CD4-positive, alpha-beta memory T cell (primary cell): Measurements from ENCODE around the gene PANK4. TPM values are rescaled to one million over a fixed set of nuclear protein-coding genes. Genes with fewer than 3 reads are reported as not detected.

ENCODE experiments used
- CTCF ChIA-PET: fragments of 350-600 bp; sonication (Branson Sonifier 250); formaldehyde crosslinking; loops from one replicate; lab custom pipeline; 2021; ENCODE audit warnings: inconsistent platforms; ENCODE audit not compliant: partially characterized antibody; lab: Charles Lee
- POLR2A ChIA-PET: fragments of 350-600 bp; sonication (Branson Sonifier 250); formaldehyde crosslinking; loops from one replicate; lab custom pipeline; 2021; ENCODE audit not compliant: partially characterized antibody; lab: Charles Lee
- DNase-seq, 5 donors: peaks; one replicate each; pipeline versions ENCODE4 v3.0.0 to v3.0.0-alpha.2; 2020 to 2022; ENCODE audit warnings: mixed read lengths in 1 of 5
- H3K27ac ChIP-seq: one replicate; pipeline ENCODE4 v1.7.0; 2013; ENCODE audit warnings: low read depth, low read length
- H3K27me3 ChIP-seq: 2 replicates; pipeline ENCODE4 v1.7.0; 2013; ENCODE audit warnings: mild to moderate bottlenecking, low read length, moderate library complexity; ENCODE audit not compliant: insufficient read depth
- H3K36me3 ChIP-seq: 2 replicates; pipeline ENCODE4 v1.7.0; 2013; ENCODE audit warnings: mild to moderate bottlenecking, low read length, moderate library complexity; ENCODE audit not compliant: insufficient read depth
- H3K4me1 ChIP-seq: 2 replicates; pipeline ENCODE4 v1.7.0; 2013; ENCODE audit warnings: mild to moderate bottlenecking, low read length, moderate library complexity; ENCODE audit not compliant: insufficient read depth
- H3K4me3 ChIP-seq, 2 donors: one replicate each; pipeline ENCODE4 v1.7.0; 2013; ENCODE audit warnings: low read length in 2 of 2, mild to moderate bottlenecking in 1 of 2
- H3K9me3 ChIP-seq, 2 donors: one replicate each; pipeline ENCODE4 v1.7.0; 2013; ENCODE audit warnings: low read length in 2 of 2, control low read depth in 1 of 2; ENCODE audit not compliant: control insufficient read depth in 1 of 2
- H3K27ac Mint-ChIP-seq, 7 donors: one replicate each; pipeline ENCODE4 v1.8.0; 2020 to 2021; ENCODE audit warnings: mixed read lengths in 7 of 7, mild to moderate bottlenecking in 6 of 7, inconsistent platforms in 3 of 7, moderate library complexity in 3 of 7
- H3K27me3 Mint-ChIP-seq, 2 donors: one replicate each; pipeline ENCODE4 v1.8.0; 2020 to 2021; ENCODE audit warnings: mixed read lengths in 2 of 2
- H3K36me3 Mint-ChIP-seq, 2 donors: one replicate each; pipeline ENCODE4 v1.8.0; 2020 to 2021; ENCODE audit warnings: mixed read lengths in 2 of 2, inconsistent platforms in 1 of 2, mild to moderate bottlenecking in 1 of 2
- H3K4me1 Mint-ChIP-seq, 4 donors: one replicate each; pipeline ENCODE4 v1.8.0; 2020 to 2021; ENCODE audit warnings: mixed read lengths in 4 of 4, mild to moderate bottlenecking in 1 of 4
- H3K4me3 Mint-ChIP-seq, 8 donors: one replicate each; pipeline ENCODE4 v1.8.0; 2020 to 2021; ENCODE audit warnings: mixed read lengths in 8 of 8, mild to moderate bottlenecking in 7 of 8, moderate library complexity in 6 of 8, inconsistent platforms in 3 of 8
- H3K9me3 Mint-ChIP-seq, 8 donors: one replicate each; pipeline ENCODE4 v1.8.0; 2020 to 2021; ENCODE audit warnings: mixed read lengths in 8 of 8, mild to moderate bottlenecking in 5 of 8, inconsistent platforms in 3 of 8, moderate library complexity in 1 of 8
- intact Hi-C: fragments of 100-400 bp; cut with micrococcal nuclease; formaldehyde crosslinking; loops from one replicate; pipeline ENCODE4 v1.15.1; 2023
- polyA plus RNA-seq, 2 donors: library from polyadenylated mRNA; unstranded; fragments of 300-500 nt; fragmentation: Illumina TruSeq; gene quantifications; one replicate each; pipeline ENCODE4 v1.2.3, GENCODE V29; 2021
- total RNA-seq, 2 experiments: library from RNA; stranded (reverse); gene quantifications; one replicate each; pipeline ENCODE4 v1.2.3, GENCODE V29; 2021

The PANK4 gene
- total and polyA plus RNA-seq, 4 experiments from 2014 or later = 10.6 to 93.7 (median 56.6) TPM

DNA sequence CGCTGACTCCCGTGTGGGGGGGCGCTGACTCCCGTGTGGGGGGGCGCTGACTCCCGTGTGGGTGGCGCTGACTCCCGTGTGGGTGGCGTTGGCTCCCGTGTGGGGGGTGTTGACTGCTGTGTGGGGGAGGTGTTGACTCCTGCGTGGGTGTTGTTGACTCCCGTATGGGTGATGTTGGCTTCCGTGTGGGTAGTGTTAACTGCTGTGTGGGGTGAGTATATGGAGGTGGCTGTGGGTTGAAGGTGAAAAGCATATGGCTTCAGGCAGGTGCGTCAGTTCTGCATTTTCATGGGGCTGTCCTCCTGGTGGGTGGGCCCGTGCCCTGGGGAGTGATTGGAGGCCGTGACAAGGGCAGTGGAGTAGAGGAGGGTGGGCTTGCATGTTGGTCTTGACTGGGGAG is 42.4 kb downstream of the PANK4 start:
- POLR2A ChIA-PET = no interaction called here
- Mint-ChIP-seq H3K27me3 (no peaks in the 10 kb centered on the region), H3K4me1 (peaks cover 2 to 5% (median 4%) of the 10 kb centered on the region in 4 donors), H3K36me3 (peaks cover 15 to 17% of the 10 kb centered on the region in 2 donors), H3K9me3 (peaks cover 2 to 12% (median 7%) of the 10 kb centered on the region in 8 donors), H3K27ac (peak overlapping the region in 1 of 7 donors; percentile 56), H3K4me3 (no peak overlapping the region)
- Histone ChIP-seq H3K36me3 (no peaks in the 10 kb centered on the region), H3K27ac (no peak overlapping the region), H3K4me3 (no peak overlapping the region), H3K9me3 (no peaks in the 10 kb centered on the region), H3K27me3 (no peaks in the 10 kb centered on the region), H3K4me1 (no peaks in the 10 kb centered on the region)
- intact Hi-C loops = no loop called here
- no peak for DNase-seq
- CTCF ChIA-PET = no interaction called here

DNA sequence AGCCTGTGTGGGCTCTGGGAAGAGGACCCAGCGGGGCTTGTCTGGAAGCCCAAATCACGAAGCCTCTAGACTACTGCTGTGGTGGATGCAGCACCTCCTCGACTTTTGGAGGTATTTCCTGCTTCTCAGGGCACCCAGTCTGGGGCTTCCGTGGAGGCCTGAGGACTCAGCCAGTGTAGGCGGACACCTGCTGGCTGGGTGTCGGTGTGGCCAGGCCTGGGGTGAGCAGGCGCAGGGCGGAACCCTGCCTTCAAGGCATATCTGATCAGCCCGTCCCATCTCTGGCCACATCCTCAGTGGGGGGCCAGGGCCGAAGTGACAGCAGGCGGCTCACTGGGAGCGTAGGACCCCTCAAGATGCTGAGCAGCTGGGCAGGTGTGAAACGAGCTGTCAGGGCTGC is 43.4 kb downstream of the PANK4 start:
- CTCF ChIA-PET = no interaction called here
- Histone ChIP-seq H3K4me3 (no peak overlapping the region), H3K27me3 (no peaks in the 10 kb centered on the region), H3K9me3 (no peaks in the 10 kb centered on the region), H3K27ac (no peak overlapping the region), H3K4me1 (no peaks in the 10 kb centered on the region), H3K36me3 (no peaks in the 10 kb centered on the region)
- POLR2A ChIA-PET = no interaction called here
- no peak for DNase-seq
- Mint-ChIP-seq H3K36me3 (peaks cover 6 to 10% of the 10 kb centered on the region in 2 donors), H3K27ac (no peak overlapping the region), H3K4me1 (peaks cover 2 to 5% (median 4%) of the 10 kb centered on the region in 4 donors), H3K9me3 (peaks cover 0 to 5% (median 1%) of the 10 kb centered on the region in 8 donors), H3K4me3 (no peak overlapping the region), H3K27me3 (no peaks in the 10 kb centered on the region)
- intact Hi-C loops = no loop called here

- Mint-ChIP-seq H3K4me1 (peaks cover 2 to 5% (median 4%) of the 10 kb centered on the region in 4 donors), H3K9me3 (peaks cover 0 to 3% (median 0%) of the 10 kb centered on the region in 8 donors), H3K4me3 (no peak overlapping the region), H3K27ac (no peak overlapping the region), H3K27me3 (no peaks in the 10 kb centered on the region), H3K36me3 (peaks cover 1 to 5% of the 10 kb centered on the region in 2 donors)
- Histone ChIP-seq H3K36me3 (no peaks in the 10 kb centered on the region), H3K4me1 (no peaks in the 10 kb centered on the region), H3K27me3 (no peaks in the 10 kb centered on the region), H3K27ac (no peak overlapping the region), H3K4me3 (no peak overlapping the region), H3K9me3 (no peaks in the 10 kb centered on the region)
- ChIA-PET CTCF (no interaction called here), POLR2A (no interaction called here)
- DNase-seq = no peak
- intact Hi-C loops = no loop called here
Measured at GRCh38 chr1:2482588-2482987, 43.8 kb downstream of the PANK4 start.

DNA sequence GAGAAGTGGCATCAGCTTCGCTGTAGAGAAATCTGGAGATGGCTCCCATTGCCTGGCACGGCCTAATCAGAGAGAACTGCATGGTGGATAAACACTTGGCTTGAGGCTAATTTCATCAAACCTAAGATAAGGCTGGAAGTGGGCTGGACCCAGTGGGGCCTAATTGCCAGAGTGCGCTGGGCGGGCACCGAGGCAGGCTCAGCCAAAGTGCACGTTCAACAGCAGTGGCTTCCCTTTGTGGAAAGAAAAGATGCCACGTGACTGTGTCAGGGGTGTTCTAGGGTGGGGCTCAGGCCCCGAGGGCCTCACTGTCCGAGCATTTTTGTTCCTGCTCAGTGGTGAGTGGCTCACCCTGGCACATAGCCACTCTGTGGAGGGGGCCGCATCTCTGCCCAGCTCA is 44.5 kb downstream of the PANK4 start:
- POLR2A ChIA-PET = no interaction called here
- no peaks in the 10 kb centered on the region for H3K9me3 ChIP-seq
- H3K4me1 Mint-ChIP-seq = peaks cover 2 to 5% (median 4%) of the 10 kb centered on the region in 4 donors

DNA sequence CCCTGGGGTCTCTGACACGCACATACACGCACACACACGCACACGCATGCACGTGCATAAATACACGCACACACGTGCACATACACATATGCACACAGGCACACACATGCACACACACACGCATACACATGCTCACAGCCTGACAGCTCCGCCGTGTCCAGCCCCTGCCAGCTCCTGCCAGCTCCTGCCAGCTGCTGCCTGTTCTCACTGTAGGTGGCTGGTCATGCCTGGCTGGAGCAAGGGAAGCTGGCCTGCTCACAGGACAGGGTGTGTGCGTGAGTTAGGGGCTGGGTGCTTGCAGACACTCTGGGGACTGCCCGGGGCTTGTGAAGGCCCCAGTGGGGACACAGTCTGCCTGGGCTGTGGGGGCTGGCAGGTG is 45.4 kb downstream of the PANK4 start:
- H3K9me3 ChIP-seq = no peaks in the 10 kb centered on the region
- intact Hi-C loops = no loop called here
- Mint-ChIP-seq H3K9me3 (peaks cover 0 to 3% (median 0%) of the 10 kb centered on the region in 8 donors), H3K4me1 (peaks cover 2 to 5% (median 4%) of the 10 kb centered on the region in 4 donors), H3K4me3 (no peak overlapping the region), H3K27me3 (no peaks in the 10 kb centered on the region), H3K27ac (peak overlapping the region in 1 of 7 donors; percentile 61), H3K36me3 (no peaks in the 10 kb centered on the region)
- no peak overlapping the region for H3K4me3 ChIP-seq
- POLR2A ChIA-PET = no interaction called here
- no peaks in the 10 kb centered on the region for H3K27me3 ChIP-seq
- no peak for DNase-seq
- no peak overlapping the region for H3K27ac ChIP-seq
- no peaks in the 10 kb centered on the region for H3K4me1 ChIP-seq
- CTCF ChIA-PET = no interaction called here
- H3K36me3 ChIP-seq = no peaks in the 10 kb centered on the region

More for the DNA sequence above, 44.5 kb downstream of the PANK4 start:
- Mint-ChIP-seq H3K27me3 (no peaks in the 10 kb centered on the region), H3K27ac (no peak overlapping the region), H3K36me3 (peaks cover 0 to 3% of the 10 kb centered on the region in 2 donors), H3K4me3 (no peak overlapping the region), H3K9me3 (peaks cover 0 to 3% (median 0%) of the 10 kb centered on the region in 8 donors)
- H3K36me3 ChIP-seq = no peaks in the 10 kb centered on the region
- no peak overlapping the region for H3K27ac ChIP-seq
- CTCF ChIA-PET = no interaction called here
- H3K4me3 ChIP-seq = no peak overlapping the region
- H3K27me3 ChIP-seq = no peaks in the 10 kb centered on the region
- H3K4me1 ChIP-seq = no peaks in the 10 kb centered on the region
- DNase-seq = no peak
- intact Hi-C loops = no loop called here

DNA sequence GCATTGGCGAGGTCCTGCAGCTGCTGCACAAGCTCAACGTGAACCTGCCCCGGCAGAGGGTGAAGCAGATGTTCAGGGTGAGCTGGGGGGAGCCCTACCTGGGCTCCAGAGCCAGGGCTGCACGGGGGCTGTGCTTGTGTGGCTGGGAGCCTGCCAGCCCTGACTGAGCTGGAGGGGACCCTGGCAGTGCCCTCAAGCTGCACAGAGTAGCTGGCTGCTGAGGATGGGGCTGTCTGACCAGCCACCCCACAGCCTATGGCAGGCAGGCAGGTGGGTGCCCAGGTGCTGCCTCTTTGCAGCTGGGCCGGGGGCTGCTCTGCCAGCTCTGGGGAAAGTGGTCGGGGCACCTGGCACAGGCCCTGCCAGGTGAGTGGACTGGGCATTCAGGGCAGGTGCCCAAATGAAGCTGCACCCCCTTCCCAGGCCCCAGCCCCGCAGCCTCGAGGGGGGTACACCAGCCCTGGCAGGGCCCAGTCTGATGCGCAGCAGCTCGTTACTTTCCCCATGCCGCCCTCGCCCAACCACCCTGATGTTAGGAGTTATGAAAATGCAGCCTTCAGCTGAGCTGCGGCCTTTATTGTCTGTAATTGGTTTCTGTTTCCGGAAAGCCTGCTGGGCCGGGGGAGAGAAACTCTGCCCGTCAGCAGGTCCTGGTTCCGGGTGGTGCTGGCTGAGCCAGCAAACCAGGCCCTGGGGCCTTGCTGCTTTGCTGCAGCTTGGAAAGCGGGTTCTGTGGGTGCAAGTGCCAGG is 46.0 kb downstream of the PANK4 start:
- no peaks in the 10 kb centered on the region for H3K4me1 ChIP-seq
- H3K4me1 Mint-ChIP-seq = peaks cover 2 to 5% (median 4%) of the 10 kb centered on the region in 4 donors
- no peaks in the 10 kb centered on the region for H3K36me3 ChIP-seq
- ChIA-PET CTCF (no interaction called here), POLR2A (no interaction called here)
- H3K4me3 ChIP-seq = no peak overlapping the region
- H3K9me3 Mint-ChIP-seq = peaks cover 0 to 3% (median 0%) of the 10 kb centered on the region in 8 donors
- peak overlapping the region in 1 of 7 donors; percentile 61 for H3K27ac Mint-ChIP-seq
- no peak for DNase-seq
- H3K36me3 Mint-ChIP-seq = no peaks in the 10 kb centered on the region
- H3K4me3 Mint-ChIP-seq = no peak overlapping the region
- intact Hi-C loops = no loop called here
- no peak overlapping the region for H3K27ac ChIP-seq
- H3K27me3 Mint-ChIP-seq = no peaks in the 10 kb centered on the region
- H3K27me3 ChIP-seq = no peaks in the 10 kb centered on the region
- no peaks in the 10 kb centered on the region for H3K9me3 ChIP-seq

- Mint-ChIP-seq H3K4me1 (peaks cover 2 to 5% (median 4%) of the 10 kb centered on the region in 4 donors), H3K27me3 (no peaks in the 10 kb centered on the region), H3K36me3 (no peaks in the 10 kb centered on the region), H3K27ac (no peak overlapping the region), H3K4me3 (no peak overlapping the region), H3K9me3 (peaks cover 0 to 3% (median 0%) of the 10 kb centered on the region in 8 donors)
- Histone ChIP-seq H3K9me3 (no peaks in the 10 kb centered on the region), H3K4me3 (no peak overlapping the region), H3K27ac (no peak overlapping the region), H3K27me3 (no peaks in the 10 kb centered on the region), H3K36me3 (no peaks in the 10 kb centered on the region), H3K4me1 (no peaks in the 10 kb centered on the region)
- ChIA-PET CTCF (no interaction called here), POLR2A (no interaction called here)
- DNase-seq = no peak
- intact Hi-C loops = no loop called here
Measured at GRCh38 chr1:2479618-2480017, 46.8 kb downstream of the PANK4 start.
